Measurements from ENCODE around the gene SUSD2. TPM values are rescaled to one million over a fixed set of nuclear protein-coding genes. Genes with fewer than 3 reads are reported as not detected.

Gene SUSD2, protein sequence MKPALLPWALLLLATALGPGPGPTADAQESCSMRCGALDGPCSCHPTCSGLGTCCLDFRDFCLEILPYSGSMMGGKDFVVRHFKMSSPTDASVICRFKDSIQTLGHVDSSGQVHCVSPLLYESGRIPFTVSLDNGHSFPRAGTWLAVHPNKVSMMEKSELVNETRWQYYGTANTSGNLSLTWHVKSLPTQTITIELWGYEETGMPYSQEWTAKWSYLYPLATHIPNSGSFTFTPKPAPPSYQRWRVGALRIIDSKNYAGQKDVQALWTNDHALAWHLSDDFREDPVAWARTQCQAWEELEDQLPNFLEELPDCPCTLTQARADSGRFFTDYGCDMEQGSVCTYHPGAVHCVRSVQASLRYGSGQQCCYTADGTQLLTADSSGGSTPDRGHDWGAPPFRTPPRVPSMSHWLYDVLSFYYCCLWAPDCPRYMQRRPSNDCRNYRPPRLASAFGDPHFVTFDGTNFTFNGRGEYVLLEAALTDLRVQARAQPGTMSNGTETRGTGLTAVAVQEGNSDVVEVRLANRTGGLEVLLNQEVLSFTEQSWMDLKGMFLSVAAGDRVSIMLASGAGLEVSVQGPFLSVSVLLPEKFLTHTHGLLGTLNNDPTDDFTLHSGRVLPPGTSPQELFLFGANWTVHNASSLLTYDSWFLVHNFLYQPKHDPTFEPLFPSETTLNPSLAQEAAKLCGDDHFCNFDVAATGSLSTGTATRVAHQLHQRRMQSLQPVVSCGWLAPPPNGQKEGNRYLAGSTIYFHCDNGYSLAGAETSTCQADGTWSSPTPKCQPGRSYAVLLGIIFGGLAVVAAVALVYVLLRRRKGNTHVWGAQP
- total RNA-seq = 2.9 and 3.1 TPM in 2 replicates

GRCh38 chr22:24181088-24181995, at the start of gene SUSD2:
Gene SUSD2 (plus strand): TSS chr22:24181487. CDS start chr22:24181520, 33 bp downstream.

Other genes starting within 250 kb of the SUSD2 start
- gene GSTT2B, start 220.3 kb upstream of the SUSD2 start, total RNA-seq = 28.9 and 31.1 TPM in 2 replicates
- gene DDTL, start 214.6 kb upstream of the SUSD2 start, total RNA-seq = 0.50 and 0.59 TPM in 2 replicates
- 134 and 147 TPM in 2 replicates for gene DDT, start 207.0 kb upstream of the SUSD2 start, total RNA-seq
- gene GSTT2, start 201.4 kb upstream of the SUSD2 start, total RNA-seq = 2.4 and 3.9 TPM in 2 replicates
- not detected in 2 replicates for gene GSTT4, start 176.0 kb upstream of the SUSD2 start, total RNA-seq
- 35.1 and 36.5 TPM in 2 replicates for gene CABIN1, start 170.2 kb upstream of the SUSD2 start, total RNA-seq
- 10.3 and 10.6 TPM in 2 replicates for gene GGT5, start 63.6 kb downstream of the SUSD2 start, total RNA-seq
- gene SPECC1L, start 89.3 kb downstream of the SUSD2 start, total RNA-seq = 21.6 and 23.7 TPM in 2 replicates
- 0.15 and 0.50 TPM in 2 replicates for gene ADORA2A, start 246.1 kb downstream of the SUSD2 start, total RNA-seq

Measured in bronchus fibroblast of lung (primary cell).